ENCODE results near the gene ACER1.

Gene ACER1

GRCh38 chr19:6313398-6313969, 19.9 kb downstream of the ACER1 start:
- no CpG with 5 or more reads among the region's 5 CpGs for WGBS (ENCODE audit: extremely low coverage, insufficient coverage, insufficient read length)
- Histone ChIP-seq H3K9me3 (ENCODE audit: insufficient read depth, low read depth, low read length) (peaks cover 43% of the 10 kb centered on the region), H3K14ac (ENCODE audit: low read length) (no peak overlapping the region)

DNA sequence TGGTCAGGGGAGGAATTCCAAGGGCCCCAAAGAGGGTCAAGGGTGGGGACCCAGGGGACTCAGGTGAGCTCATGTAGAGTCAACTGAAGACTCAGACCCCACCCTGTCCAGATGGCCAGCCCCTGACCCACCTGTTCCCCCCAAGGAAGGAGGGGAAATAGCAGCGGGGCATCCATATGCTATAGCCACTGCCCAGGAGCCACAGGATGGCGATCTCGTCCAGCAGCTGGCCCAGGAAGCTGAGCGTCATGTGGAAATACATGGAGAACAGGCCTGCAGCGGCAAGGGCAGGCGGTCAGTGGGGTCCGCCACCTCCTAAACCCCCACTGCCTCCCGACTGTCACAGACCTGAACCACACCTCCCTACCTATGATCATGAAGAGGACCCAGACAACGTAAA, 21.4 kb downstream of the ACER1 start:
- Histone ChIP-seq H2AFZ (ENCODE audit: insufficient read depth, low read length, poor library complexity) (no peak overlapping the region), H3K4me3 (ENCODE audit: low read depth, low read length) (no peak overlapping the region), H2BK120ac (ENCODE audit: insufficient read depth, low read length, poor library complexity) (no peak overlapping the region), H2AK5ac (ENCODE audit: low read length) (no peak overlapping the region), H4K12ac (ENCODE audit: low read depth, low read length) (no peak overlapping the region), H2BK5ac (ENCODE audit: low read depth, low read length, poor library complexity) (no peak overlapping the region), H3K79me2 (ENCODE audit: control insufficient read depth, insufficient read depth, low read length, poor library complexity) (no peaks in the 10 kb centered on the region), H3K27ac (ENCODE audit: low read depth, low read length) (no peak overlapping the region), H3K18ac (ENCODE audit: low read length) (no peak overlapping the region), H4K91ac (ENCODE audit: low read depth, low read length) (no peak overlapping the region), H2BK12ac (ENCODE audit: low read length) (no peak overlapping the region), H4K8ac (ENCODE audit: low read depth, low read length) (no peak overlapping the region), H3K36me3 (ENCODE audit: control insufficient read depth in 1 of 2, insufficient read depth in 2 of 2, low read length in 2 of 2) (no peaks in the 10 kb centered on the region), H3K9ac (ENCODE audit: low read length) (no peak overlapping the region), H3K4me2 (ENCODE audit: low read length) (no peak overlapping the region), H3K23ac (ENCODE audit: low read length) (no peak overlapping the region), H3K4ac (ENCODE audit: low read depth, low read length) (no peak overlapping the region), H3K4me1 (ENCODE audit: control insufficient read depth in 1 of 2, insufficient read depth in 2 of 2, low read length in 2 of 2) (no peaks in the 10 kb centered on the region), H3K79me1 (ENCODE audit: low read length) (no peaks in the 10 kb centered on the region), H3K14ac (ENCODE audit: low read length) (no peak overlapping the region), H3K9me3 (ENCODE audit: insufficient read depth, low read depth, low read length) (peaks cover 43% of the 10 kb centered on the region), H3K27me3 (ENCODE audit: insufficient read depth, low read length) (peaks cover 2% of the 10 kb centered on the region)
- no CpG with 5 or more reads among the region's 9 CpGs for WGBS (ENCODE audit: extremely low coverage, insufficient coverage, insufficient read length)
- DNase-seq: no peak

More at GRCh38 chr19:6313398-6313969, 19.9 kb downstream of the ACER1 start:
- no peak overlapping the region for H3K18ac ChIP-seq (ENCODE audit: low read length)
- no peak overlapping the region for H2BK120ac ChIP-seq (ENCODE audit: insufficient read depth, low read length, poor library complexity)
- no peak overlapping the region for H3K9ac ChIP-seq (ENCODE audit: low read length)
- no peaks in the 10 kb centered on the region for H3K79me1 ChIP-seq (ENCODE audit: low read length)
- H2BK5ac ChIP-seq (ENCODE audit: low read depth, low read length, poor library complexity): no peak overlapping the region
- no peak overlapping the region for H3K4me3 ChIP-seq (ENCODE audit: low read depth, low read length)
- DNase-seq: no peak
- no peak overlapping the region for H3K4me2 ChIP-seq (ENCODE audit: low read length)
- no peak overlapping the region for H3K4ac ChIP-seq (ENCODE audit: low read depth, low read length)
- no peak overlapping the region for H4K12ac ChIP-seq (ENCODE audit: low read depth, low read length)
- no peak overlapping the region for H4K8ac ChIP-seq (ENCODE audit: low read depth, low read length)
- H3K36me3 ChIP-seq (ENCODE audit: control insufficient read depth in 1 of 2, insufficient read depth in 2 of 2, low read length in 2 of 2): no peaks in the 10 kb centered on the region
- no peak overlapping the region for H2AK5ac ChIP-seq (ENCODE audit: low read length)
- H2BK12ac ChIP-seq (ENCODE audit: low read length): no peak overlapping the region
- H4K91ac ChIP-seq (ENCODE audit: low read depth, low read length): no peak overlapping the region
- no peak overlapping the region for H3K23ac ChIP-seq (ENCODE audit: low read length)
- H2AFZ ChIP-seq (ENCODE audit: insufficient read depth, low read length, poor library complexity): no peak overlapping the region
- H3K27ac ChIP-seq (ENCODE audit: low read depth, low read length): no peak overlapping the region
- no peaks in the 10 kb centered on the region for H3K79me2 ChIP-seq (ENCODE audit: control insufficient read depth, insufficient read depth, low read length, poor library complexity)
- no peaks in the 10 kb centered on the region for H3K27me3 ChIP-seq (ENCODE audit: insufficient read depth, low read length)
- H3K4me1 ChIP-seq (ENCODE audit: control insufficient read depth in 1 of 2, insufficient read depth in 2 of 2, low read length in 2 of 2): no peaks in the 10 kb centered on the region

- Histone ChIP-seq H3K9me3 (ENCODE audit: insufficient read depth, low read depth, low read length) (peaks cover 24% of the 10 kb centered on the region), H3K9ac (ENCODE audit: low read length) (no peak overlapping the region), H2AFZ (ENCODE audit: insufficient read depth, low read length, poor library complexity) (no peak overlapping the region), H3K27ac (ENCODE audit: low read depth, low read length) (no peak overlapping the region), H3K79me2 (ENCODE audit: control insufficient read depth, insufficient read depth, low read length, poor library complexity) (no peaks in the 10 kb centered on the region), H3K4me3 (ENCODE audit: low read depth, low read length) (no peak overlapping the region), H4K12ac (ENCODE audit: low read depth, low read length) (no peak overlapping the region), H4K8ac (ENCODE audit: low read depth, low read length) (no peak overlapping the region), H3K4me2 (ENCODE audit: low read length) (no peak overlapping the region), H2BK120ac (ENCODE audit: insufficient read depth, low read length, poor library complexity) (no peak overlapping the region), H3K23ac (ENCODE audit: low read length) (no peak overlapping the region), H3K36me3 (ENCODE audit: control insufficient read depth in 1 of 2, insufficient read depth in 2 of 2, low read length in 2 of 2) (no peaks in the 10 kb centered on the region), H3K27me3 (ENCODE audit: insufficient read depth, low read length) (no peaks in the 10 kb centered on the region), H4K91ac (ENCODE audit: low read depth, low read length) (no peak overlapping the region), H3K4me1 (ENCODE audit: control insufficient read depth in 1 of 2, insufficient read depth in 2 of 2, low read length in 2 of 2) (no peaks in the 10 kb centered on the region), H2BK5ac (ENCODE audit: low read depth, low read length, poor library complexity) (no peak overlapping the region), H2AK5ac (ENCODE audit: low read length) (no peak overlapping the region), H3K79me1 (ENCODE audit: low read length) (no peaks in the 10 kb centered on the region), H3K18ac (ENCODE audit: low read length) (no peak overlapping the region), H3K14ac (ENCODE audit: low read length) (no peak overlapping the region), H3K4ac (ENCODE audit: low read depth, low read length) (no peak overlapping the region), H2BK12ac (ENCODE audit: low read length) (no peak overlapping the region)
- WGBS (ENCODE audit: extremely low coverage, insufficient coverage, insufficient read length): no CpG with 5 or more reads among the region's 5 CpGs
- DNase-seq: no peak
These were observed 35.0 kb downstream of the ACER1 start for GRCh38 chr19:6298413-6298812.

- Histone ChIP-seq H3K79me2 (ENCODE audit: control insufficient read depth, insufficient read depth, low read length, poor library complexity) (no peaks in the 10 kb centered on the region), H4K91ac (ENCODE audit: low read depth, low read length) (no peak overlapping the region), H2BK5ac (ENCODE audit: low read depth, low read length, poor library complexity) (no peak overlapping the region), H3K4me3 (ENCODE audit: low read depth, low read length) (peak overlapping the region; percentile 3), H4K8ac (ENCODE audit: low read depth, low read length) (no peak overlapping the region), H3K23ac (ENCODE audit: low read length) (no peak overlapping the region), H3K4me1 (ENCODE audit: control insufficient read depth in 1 of 2, insufficient read depth in 2 of 2, low read length in 2 of 2) (no peaks in the 10 kb centered on the region), H3K14ac (ENCODE audit: low read length) (no peak overlapping the region), H3K27me3 (ENCODE audit: insufficient read depth, low read length) (no peaks in the 10 kb centered on the region), H2BK12ac (ENCODE audit: low read length) (no peak overlapping the region), H2AK5ac (ENCODE audit: low read length) (no peak overlapping the region), H3K9me3 (ENCODE audit: insufficient read depth, low read depth, low read length) (peaks cover 29% of the 10 kb centered on the region), H3K4ac (ENCODE audit: low read depth, low read length) (no peak overlapping the region), H3K18ac (ENCODE audit: low read length) (no peak overlapping the region), H2AFZ (ENCODE audit: insufficient read depth, low read length, poor library complexity) (no peak overlapping the region), H3K79me1 (ENCODE audit: low read length) (no peaks in the 10 kb centered on the region), H3K36me3 (ENCODE audit: control insufficient read depth in 1 of 2, insufficient read depth in 2 of 2, low read length in 2 of 2) (no peaks in the 10 kb centered on the region), H4K12ac (ENCODE audit: low read depth, low read length) (no peak overlapping the region), H3K27ac (ENCODE audit: low read depth, low read length) (no peak overlapping the region), H3K4me2 (ENCODE audit: low read length) (no peak overlapping the region), H2BK120ac (ENCODE audit: insufficient read depth, low read length, poor library complexity) (no peak overlapping the region), H3K9ac (ENCODE audit: low read length) (no peak overlapping the region)
- WGBS (ENCODE audit: extremely low coverage, insufficient coverage, insufficient read length): no CpG with 5 or more reads among the region's 6 CpGs
- no peak for DNase-seq
These were observed 36.2 kb downstream of the ACER1 start for GRCh38 chr19:6297202-6297601.

All from trophoblast cell (in vitro differentiated cells and primary cell).